HG02642 (cell line): Measurements from ENCODE around the gene PHF14.
"Not testable (repeated sequence)": the region's sequence is repeated elsewhere in the genome, so short reads cannot be mapped to it uniquely, and the experiment has no call there.

ENCODE experiments used
- ATAC-seq: cut with Tn5 transposase; IDR thresholded peaks from one replicate; pipeline ENCODE4 v1.9.1; 2021; ENCODE audit warnings: mild to moderate bottlenecking; ENCODE audit not compliant: unreplicated experiment, poor library complexity

PHF14 gene

GRCh38 chr7:10973061-10973941 lies at the start of gene PHF14:
TSS of gene PHF14 (plus strand) at chr7:10973872. CDS start at chr7:10974324, 452 bp downstream.
- peak; percentile 97 for ATAC-seq

- no peak for ATAC-seq
Observed at GRCh38 chr7:10924370-10924769, 49.3 kb upstream of the PHF14 start.

GRCh38 chr7:10928203-10928602 lies 45.5 kb upstream of the PHF14 start:
- not testable (repeated sequence) for ATAC-seq

GRCh38 chr7:10930551-10930950 lies 43.1 kb upstream of the PHF14 start:
- ATAC-seq = no peak

- no peak for ATAC-seq
Observed at GRCh38 chr7:10931161-10931560, 42.5 kb upstream of the PHF14 start.

- ATAC-seq = no peak
Observed at GRCh38 chr7:10934292-10934691, 39.4 kb upstream of the PHF14 start.

GRCh38 chr7:10939237-10939910 lies 34.3 kb upstream of the PHF14 start:
- peak; percentile 30 for ATAC-seq

GRCh38 chr7:10939911-10940703 lies 33.6 kb upstream of the PHF14 start:
- ATAC-seq = peak; percentile 95

GRCh38 chr7:10940704-10941355 lies 32.8 kb upstream of the PHF14 start:
- no peak for ATAC-seq

GRCh38 chr7:10950494-10950893 lies 23.2 kb upstream of the PHF14 start:
- ATAC-seq = no peak

GRCh38 chr7:10950974-10951578 lies 22.6 kb upstream of the PHF14 start:
- not testable (repeated sequence) for ATAC-seq

GRCh38 chr7:10952588-10952987 lies 21.1 kb upstream of the PHF14 start:
- ATAC-seq = no peak

- not testable (repeated sequence) for ATAC-seq
Observed at GRCh38 chr7:10953078-10953750, 20.5 kb upstream of the PHF14 start.

GRCh38 chr7:10956528-10956927 lies 17.1 kb upstream of the PHF14 start:
- ATAC-seq = no peak

- not testable (repeated sequence) for ATAC-seq
Observed at GRCh38 chr7:10960242-10960641, 13.4 kb upstream of the PHF14 start.

- ATAC-seq = not testable (repeated sequence)
Observed at GRCh38 chr7:10965016-10965415, 8.7 kb upstream of the PHF14 start.

GRCh38 chr7:10972174-10972573 lies 1.5 kb upstream of the PHF14 start:
- no peak for ATAC-seq

GRCh38 chr7:10973942-10974911 lies 555 bp downstream of the PHF14 start:
- peak; percentile 28 for ATAC-seq
